DND-41 (cell line): ENCODE results near the gene ARHGAP45.

Experiments used
- EZH2 ChIP-seq: IDR thresholded peaks from 3 replicates; pipeline ENCODE4 v1.6.1; 2012; ENCODE audit warnings: borderline replicate concordance, low read depth, mild to moderate bottlenecking, moderate library complexity, low read length, inconsistent platforms; ENCODE audit not compliant: severe bottlenecking
- TF ChIP-seq, protein P1 (sequence below): IDR thresholded peaks from 2 replicates; pipeline ENCODE4 v1.5.1; 2012; ENCODE audit warnings: borderline replicate concordance, low read length, moderate library complexity, mild to moderate bottlenecking; ENCODE audit not compliant: poor library complexity, severe bottlenecking; ENCODE audit errors: extremely low read depth

DNA sequence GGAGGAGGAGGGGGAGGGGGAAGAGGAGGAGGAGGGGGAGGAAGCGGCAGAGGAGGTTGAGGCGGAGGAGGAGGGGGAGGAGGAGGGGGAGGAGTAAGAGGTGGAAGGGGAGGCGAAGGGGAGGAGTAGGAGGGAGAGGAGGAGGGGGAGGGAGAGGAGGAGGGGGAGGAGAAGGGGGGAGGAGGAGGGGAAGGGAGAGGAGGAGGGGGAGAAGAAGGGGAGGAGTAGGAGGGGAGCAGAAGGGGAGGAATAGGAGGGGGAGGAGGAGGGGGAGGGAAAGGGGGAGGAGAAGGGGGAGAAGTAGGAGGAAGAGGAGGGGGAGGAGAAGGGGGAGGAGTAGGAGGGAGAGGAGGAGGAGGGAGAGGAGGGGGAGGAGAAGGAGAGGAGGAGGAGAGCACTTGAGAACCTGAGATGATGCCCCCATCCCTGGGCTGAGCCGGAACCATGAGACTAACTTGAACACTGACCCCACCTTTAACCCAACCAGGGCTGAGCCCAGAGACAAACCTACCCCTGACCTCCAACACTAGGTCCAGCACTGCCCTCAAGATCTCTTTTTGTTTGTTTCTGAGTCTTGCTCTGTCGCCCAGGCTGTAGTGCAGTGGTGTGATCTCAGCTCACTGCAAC is 14.5 kb upstream of the ARHGAP45 start:
- TF ChIP-seq, protein P1, sequence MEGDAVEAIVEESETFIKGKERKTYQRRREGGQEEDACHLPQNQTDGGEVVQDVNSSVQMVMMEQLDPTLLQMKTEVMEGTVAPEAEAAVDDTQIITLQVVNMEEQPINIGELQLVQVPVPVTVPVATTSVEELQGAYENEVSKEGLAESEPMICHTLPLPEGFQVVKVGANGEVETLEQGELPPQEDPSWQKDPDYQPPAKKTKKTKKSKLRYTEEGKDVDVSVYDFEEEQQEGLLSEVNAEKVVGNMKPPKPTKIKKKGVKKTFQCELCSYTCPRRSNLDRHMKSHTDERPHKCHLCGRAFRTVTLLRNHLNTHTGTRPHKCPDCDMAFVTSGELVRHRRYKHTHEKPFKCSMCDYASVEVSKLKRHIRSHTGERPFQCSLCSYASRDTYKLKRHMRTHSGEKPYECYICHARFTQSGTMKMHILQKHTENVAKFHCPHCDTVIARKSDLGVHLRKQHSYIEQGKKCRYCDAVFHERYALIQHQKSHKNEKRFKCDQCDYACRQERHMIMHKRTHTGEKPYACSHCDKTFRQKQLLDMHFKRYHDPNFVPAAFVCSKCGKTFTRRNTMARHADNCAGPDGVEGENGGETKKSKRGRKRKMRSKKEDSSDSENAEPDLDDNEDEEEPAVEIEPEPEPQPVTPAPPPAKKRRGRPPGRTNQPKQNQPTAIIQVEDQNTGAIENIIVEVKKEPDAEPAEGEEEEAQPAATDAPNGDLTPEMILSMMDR: no peak
- TF ChIP-seq EZH2: no peak
